Measurements from ENCODE around the gene FAM72D.
"Not testable (repeated sequence)": the region's sequence is repeated elsewhere in the genome, so short reads cannot be mapped to it uniquely, and the experiment has no call there.

FAM72D gene

GRCh38 chr1:145076877-145077276, 18.9 kb upstream of the FAM72D start:
- not testable (repeated sequence) for H3K9me3 Mint-ChIP-seq; H3K36me3 Mint-ChIP-seq (ENCODE audit: low read depth); H3K27ac Mint-ChIP-seq; H3K4me3 Mint-ChIP-seq; DNase-seq; H3K27me3 Mint-ChIP-seq (ENCODE audit: low read depth, poor library complexity); H3K4me1 Mint-ChIP-seq

- H3K36me3 Mint-ChIP-seq (ENCODE audit: low read depth); DNase-seq; H3K27ac Mint-ChIP-seq; H3K4me1 Mint-ChIP-seq; H3K9me3 Mint-ChIP-seq; H3K4me3 Mint-ChIP-seq; H3K27me3 Mint-ChIP-seq (ENCODE audit: low read depth, poor library complexity): not testable (repeated sequence)
Measured at GRCh38 chr1:145077872-145078786, 17.6 kb upstream of the FAM72D start.

GRCh38 chr1:145078787-145079370, 16.9 kb upstream of the FAM72D start:
- not testable (repeated sequence) for H3K27ac Mint-ChIP-seq; H3K36me3 Mint-ChIP-seq (ENCODE audit: low read depth); H3K9me3 Mint-ChIP-seq; H3K27me3 Mint-ChIP-seq (ENCODE audit: low read depth, poor library complexity); H3K4me1 Mint-ChIP-seq; DNase-seq; H3K4me3 Mint-ChIP-seq

GRCh38 chr1:145079737-145080136, 16.0 kb upstream of the FAM72D start:
- H3K36me3 Mint-ChIP-seq (ENCODE audit: low read depth); DNase-seq: not testable (repeated sequence)

GRCh38 chr1:145080193-145080592, 15.6 kb upstream of the FAM72D start:
- H3K4me3 Mint-ChIP-seq; H3K36me3 Mint-ChIP-seq (ENCODE audit: low read depth); H3K9me3 Mint-ChIP-seq; H3K4me1 Mint-ChIP-seq; H3K27ac Mint-ChIP-seq; H3K27me3 Mint-ChIP-seq (ENCODE audit: low read depth, poor library complexity); DNase-seq: not testable (repeated sequence)

More at GRCh38 chr1:145079737-145080136, 16.0 kb upstream of the FAM72D start:
- H3K4me1 Mint-ChIP-seq; H3K27me3 Mint-ChIP-seq (ENCODE audit: low read depth, poor library complexity); H3K9me3 Mint-ChIP-seq; H3K27ac Mint-ChIP-seq; H3K4me3 Mint-ChIP-seq: not testable (repeated sequence)

GRCh38 chr1:145082483-145083255, 13.1 kb upstream of the FAM72D start:
- H3K27me3 Mint-ChIP-seq (ENCODE audit: low read depth, poor library complexity); H3K4me1 Mint-ChIP-seq; H3K36me3 Mint-ChIP-seq (ENCODE audit: low read depth); H3K4me3 Mint-ChIP-seq; H3K9me3 Mint-ChIP-seq; DNase-seq: not testable (repeated sequence)
- peak overlapping the region; percentile 97 for H3K27ac Mint-ChIP-seq

GRCh38 chr1:145093517-145094149, 2.1 kb upstream of the FAM72D start:
- H3K9me3 Mint-ChIP-seq; H3K36me3 Mint-ChIP-seq (ENCODE audit: low read depth); H3K4me1 Mint-ChIP-seq; H3K27me3 Mint-ChIP-seq (ENCODE audit: low read depth, poor library complexity): not testable (repeated sequence)
- DNase-seq = peak; percentile 69
- Mint-ChIP-seq H3K4me3 (peak overlapping the region; percentile 93), H3K27ac (peak overlapping the region; percentile 51)

- H3K27me3 Mint-ChIP-seq (ENCODE audit: low read depth, poor library complexity); H3K27ac Mint-ChIP-seq; H3K4me1 Mint-ChIP-seq; H3K9me3 Mint-ChIP-seq; H3K36me3 Mint-ChIP-seq (ENCODE audit: low read depth): not testable (repeated sequence)
- peak; percentile 14 for DNase-seq
- peak overlapping the region; percentile 62 for H3K4me3 Mint-ChIP-seq
Measured at GRCh38 chr1:145094655-145095211, 1.0 kb upstream of the FAM72D start.

- H3K4me1 Mint-ChIP-seq; H3K4me3 Mint-ChIP-seq; H3K36me3 Mint-ChIP-seq (ENCODE audit: low read depth); H3K27me3 Mint-ChIP-seq (ENCODE audit: low read depth, poor library complexity); H3K27ac Mint-ChIP-seq; DNase-seq; H3K9me3 Mint-ChIP-seq: not testable (repeated sequence)
Measured at GRCh38 chr1:145101725-145102124, 6.0 kb downstream of the FAM72D start.

- not testable (repeated sequence) for H3K36me3 Mint-ChIP-seq (ENCODE audit: low read depth); H3K4me3 Mint-ChIP-seq; H3K27ac Mint-ChIP-seq; H3K4me1 Mint-ChIP-seq; DNase-seq; H3K27me3 Mint-ChIP-seq (ENCODE audit: low read depth, poor library complexity); H3K9me3 Mint-ChIP-seq
Measured at GRCh38 chr1:145103294-145103693, 7.5 kb downstream of the FAM72D start.

- DNase-seq; H3K36me3 Mint-ChIP-seq (ENCODE audit: low read depth); H3K27me3 Mint-ChIP-seq (ENCODE audit: low read depth, poor library complexity); H3K4me1 Mint-ChIP-seq; H3K4me3 Mint-ChIP-seq; H3K27ac Mint-ChIP-seq; H3K9me3 Mint-ChIP-seq: not testable (repeated sequence)
Measured at GRCh38 chr1:145111674-145112073, 15.9 kb downstream of the FAM72D start.

GRCh38 chr1:145112703-145113102, 16.9 kb downstream of the FAM72D start:
- H3K4me3 Mint-ChIP-seq; H3K27me3 Mint-ChIP-seq (ENCODE audit: low read depth, poor library complexity): not testable (repeated sequence)

GRCh38 chr1:145114560-145115057, 18.8 kb downstream of the FAM72D start:
- H3K27me3 Mint-ChIP-seq (ENCODE audit: low read depth, poor library complexity); H3K9me3 Mint-ChIP-seq; H3K4me3 Mint-ChIP-seq; DNase-seq; H3K27ac Mint-ChIP-seq; H3K4me1 Mint-ChIP-seq; H3K36me3 Mint-ChIP-seq (ENCODE audit: low read depth): not testable (repeated sequence)

More at GRCh38 chr1:145112703-145113102, 16.9 kb downstream of the FAM72D start:
- not testable (repeated sequence) for H3K9me3 Mint-ChIP-seq; H3K36me3 Mint-ChIP-seq (ENCODE audit: low read depth); H3K27ac Mint-ChIP-seq; DNase-seq; H3K4me1 Mint-ChIP-seq

Measured in nephron progenitor cell (in vitro differentiated cells).